SU-DHL-6 (cell line): Measurements from ENCODE around the gene SKIL.
A peak's percentile ranks its signal among the peaks of the same experiment; 100 is the strongest.

Experiments
- H2AFZ ChIP-seq: fragments of 200-600 bp; sonication (generic); 2 replicates; pipeline ENCODE4 v1.6.1; 2014; ENCODE audit warnings: low read depth, mild to moderate bottlenecking, moderate library complexity, mixed read lengths, antibody characterized with exemption, low read length; ENCODE audit not compliant: severe bottlenecking
- H3F3A ChIP-seq: fragments of 200-600 bp; shearing (Covaris generic); 2 replicates; pipeline ENCODE4 v1.6.0; 2016; ENCODE audit warnings: antibody characterized with exemption, mild to moderate bottlenecking; ENCODE audit not compliant: insufficient read depth
- H3K27ac ChIP-seq: fragments of 200-600 bp; sonication (generic); 2 replicates; pipeline ENCODE4 v1.5.1; 2016; ENCODE audit warnings: low read depth, mild to moderate bottlenecking, low read length, moderate library complexity, mixed read lengths
- H3K27me3 ChIP-seq: fragments of 200-600 bp; sonication (generic), shearing (Covaris generic); 2 replicates; pipeline ENCODE4 v1.6.0; 2014; ENCODE audit warnings: mild to moderate bottlenecking, low read length
- H3K36me3 ChIP-seq: fragments of 200-600 bp; sonication (generic); 2 replicates; pipeline ENCODE4 v1.6.1; 2014; ENCODE audit warnings: mild to moderate bottlenecking, low read length, mixed read lengths
- H3K4me2 ChIP-seq: fragments of 300-600, 200-600 bp; shearing (Covaris generic), sonication (generic); 2 replicates; pipeline ENCODE4 v1.6.0; 2014; ENCODE audit warnings: low read length, low read depth, mild to moderate bottlenecking; ENCODE audit not compliant: poor library complexity, severe bottlenecking
- H3K4me3 ChIP-seq: fragments of 200-600 bp; sonication (generic); 2 replicates; pipeline ENCODE4 v1.5.1; 2014; ENCODE audit warnings: antibody characterized with exemption, low read length, mild to moderate bottlenecking, mixed read lengths; ENCODE audit not compliant: insufficient read depth, poor library complexity, severe bottlenecking
- H3K79me2 ChIP-seq: fragments of 200-600 bp; sonication (generic); 2 replicates; pipeline ENCODE4 v1.6.1; 2014; ENCODE audit warnings: mild to moderate bottlenecking, low read length, moderate library complexity; ENCODE audit not compliant: insufficient read depth
- H3K9ac ChIP-seq: fragments of 200-600 bp; sonication (generic); 2 replicates; pipeline ENCODE4 v1.7.0; 2014; ENCODE audit warnings: mild to moderate bottlenecking, low read length
- H3K9me2 ChIP-seq: fragments of 200-600 bp; sonication (generic); replicated peaks from 2 replicates; pipeline ENCODE4 v1.6.1; 2014; ENCODE audit warnings: low read length; ENCODE audit not compliant: insufficient read depth
- H3K9me3 ChIP-seq: fragments of 200-600 bp; sonication (generic); 2 replicates; pipeline ENCODE4 v1.6.1; 2014; ENCODE audit warnings: low read length, mixed read lengths; ENCODE audit not compliant: insufficient read depth
- H4K20me1 ChIP-seq: fragments of 200-600 bp; sonication (generic); 2 replicates; pipeline ENCODE4 v1.6.1; 2014; ENCODE audit warnings: low read depth, mild to moderate bottlenecking, antibody characterized with exemption, low read length, moderate library complexity, mixed read lengths
- EZH2phosphoT487 ChIP-seq: fragments of 200-600 bp; sonication (generic), shearing (Covaris generic); conservative IDR thresholded peaks from 2 replicates; pipeline ENCODE4 v1.6.1; 2018; ENCODE audit warnings: mild to moderate bottlenecking, antibody characterized with exemption, low read length, moderate library complexity, mixed read lengths
- TF ChIP-seq, protein P1 (sequence below): fragments of 200-600 bp; sonication (generic); IDR thresholded peaks from one replicate; pipeline ENCODE4 v1.5.1; 2017; ENCODE audit warnings: antibody characterized with exemption, mild to moderate bottlenecking, low read length, moderate library complexity; ENCODE audit not compliant: insufficient read depth, poor library complexity, severe bottlenecking

Gene SKIL

DNA sequence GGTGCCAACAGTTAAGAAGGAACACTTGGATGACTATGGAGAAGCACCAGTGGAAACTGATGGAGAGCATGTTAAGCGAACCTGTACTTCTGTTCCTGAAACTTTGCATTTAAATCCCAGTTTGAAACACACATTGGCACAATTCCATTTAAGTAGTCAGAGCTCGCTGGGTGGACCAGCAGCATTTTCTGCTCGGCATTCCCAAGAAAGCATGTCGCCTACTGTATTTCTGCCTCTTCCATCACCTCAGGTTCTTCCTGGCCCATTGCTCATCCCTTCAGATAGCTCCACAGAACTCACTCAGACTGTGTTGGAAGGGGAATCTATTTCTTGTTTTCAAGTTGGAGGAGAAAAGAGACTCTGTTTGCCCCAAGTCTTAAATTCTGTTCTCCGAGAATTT, 3.0 kb downstream of the SKIL start:
- Histone ChIP-seq H3F3A (peaks cover 43% of the 10 kb centered on the region), H3K27me3 (no peaks in the 10 kb centered on the region), H3K9ac (no peak overlapping the region), H3K9me2 (no peaks in the 10 kb centered on the region), H3K9me3 (no peaks in the 10 kb centered on the region), H2AFZ (no peak overlapping the region), H3K36me3 (peaks cover 18% of the 10 kb centered on the region; the same call in 1 of the 2 replicates), H3K79me2 (peaks cover 78% of the 10 kb centered on the region), H3K4me3 (peak overlapping the region; percentile 5), H3K4me2 (peak overlapping the region; percentile 60), H4K20me1 (no peaks in the 10 kb centered on the region; the same call in 1 of the 2 replicates), H3K27ac (no peak overlapping the region)
- TF ChIP-seq, protein P1, sequence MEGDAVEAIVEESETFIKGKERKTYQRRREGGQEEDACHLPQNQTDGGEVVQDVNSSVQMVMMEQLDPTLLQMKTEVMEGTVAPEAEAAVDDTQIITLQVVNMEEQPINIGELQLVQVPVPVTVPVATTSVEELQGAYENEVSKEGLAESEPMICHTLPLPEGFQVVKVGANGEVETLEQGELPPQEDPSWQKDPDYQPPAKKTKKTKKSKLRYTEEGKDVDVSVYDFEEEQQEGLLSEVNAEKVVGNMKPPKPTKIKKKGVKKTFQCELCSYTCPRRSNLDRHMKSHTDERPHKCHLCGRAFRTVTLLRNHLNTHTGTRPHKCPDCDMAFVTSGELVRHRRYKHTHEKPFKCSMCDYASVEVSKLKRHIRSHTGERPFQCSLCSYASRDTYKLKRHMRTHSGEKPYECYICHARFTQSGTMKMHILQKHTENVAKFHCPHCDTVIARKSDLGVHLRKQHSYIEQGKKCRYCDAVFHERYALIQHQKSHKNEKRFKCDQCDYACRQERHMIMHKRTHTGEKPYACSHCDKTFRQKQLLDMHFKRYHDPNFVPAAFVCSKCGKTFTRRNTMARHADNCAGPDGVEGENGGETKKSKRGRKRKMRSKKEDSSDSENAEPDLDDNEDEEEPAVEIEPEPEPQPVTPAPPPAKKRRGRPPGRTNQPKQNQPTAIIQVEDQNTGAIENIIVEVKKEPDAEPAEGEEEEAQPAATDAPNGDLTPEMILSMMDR, result no peak
- no peak for TF ChIP-seq EZH2phosphoT487

DNA sequence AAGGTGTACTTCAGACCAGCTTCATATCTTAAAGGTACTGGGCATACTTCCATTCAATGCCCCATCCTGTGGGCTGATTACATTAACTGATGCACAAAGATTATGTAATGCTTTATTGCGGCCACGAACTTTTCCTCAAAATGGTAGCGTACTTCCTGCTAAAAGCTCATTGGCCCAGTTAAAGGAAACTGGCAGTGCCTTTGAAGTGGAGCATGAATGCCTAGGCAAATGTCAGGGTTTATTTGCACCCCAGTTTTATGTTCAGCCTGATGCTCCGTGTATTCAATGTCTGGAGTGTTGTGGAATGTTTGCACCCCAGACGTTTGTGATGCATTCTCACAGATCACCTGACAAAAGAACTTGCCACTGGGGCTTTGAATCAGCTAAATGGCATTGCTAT, 3.4 kb downstream of the SKIL start:
- TF ChIP-seq EZH2phosphoT487, result no peak
- TF ChIP-seq, protein P1, result no peak
- no peaks in the 10 kb centered on the region for H3K9me2 ChIP-seq
- H3K27me3 ChIP-seq, result no peaks in the 10 kb centered on the region
- H3K9me3 ChIP-seq, result no peaks in the 10 kb centered on the region
- peaks cover 83% of the 10 kb centered on the region for H3K79me2 ChIP-seq
- H3K36me3 ChIP-seq, result peaks cover 18% of the 10 kb centered on the region; the same call in 1 of the 2 replicates
- peak overlapping the region; percentile 60 for H3K4me2 ChIP-seq
- no peak overlapping the region for H3K9ac ChIP-seq
- H3F3A ChIP-seq, result peaks cover 40% of the 10 kb centered on the region
- no peak overlapping the region for H2AFZ ChIP-seq
- H3K27ac ChIP-seq, result peak overlapping the region; percentile 29; the same call in 1 of the 2 replicates
- H4K20me1 ChIP-seq, result no peaks in the 10 kb centered on the region; the same call in 1 of the 2 replicates
- H3K4me3 ChIP-seq, result peak overlapping the region; percentile 5

DNA sequence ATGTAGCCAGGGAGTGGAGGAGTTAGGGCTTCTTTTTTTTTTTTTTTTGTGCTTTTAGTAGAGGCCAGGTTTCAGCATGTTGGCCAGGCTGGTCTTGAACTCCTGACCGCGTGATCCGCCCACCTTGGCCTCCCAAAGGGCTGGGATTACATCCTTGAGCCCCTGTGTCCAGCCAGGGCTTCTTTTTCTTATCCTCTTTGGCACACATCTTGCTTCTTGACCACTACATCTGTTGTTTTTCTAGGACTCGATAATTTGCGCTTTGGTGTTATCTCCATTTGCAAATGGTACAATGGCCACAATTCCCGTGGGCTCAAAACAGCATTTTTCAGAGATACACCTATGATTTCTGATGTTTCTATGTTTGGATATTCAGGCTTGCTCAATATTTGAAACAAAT, 4.2 kb downstream of the SKIL start:
- Histone ChIP-seq H3F3A (peaks cover 33% of the 10 kb centered on the region), H3K9me2 (no peaks in the 10 kb centered on the region), H3K27me3 (no peaks in the 10 kb centered on the region), H3K9me3 (no peaks in the 10 kb centered on the region), H3K9ac (no peak overlapping the region), H3K79me2 (peaks cover 91% of the 10 kb centered on the region), H3K36me3 (peaks cover 18% of the 10 kb centered on the region; the same call in 1 of the 2 replicates), H3K4me2 (peak overlapping the region; percentile 60), H4K20me1 (no peaks in the 10 kb centered on the region; the same call in 1 of the 2 replicates), H2AFZ (no peak overlapping the region), H3K4me3 (peak overlapping the region; percentile 5), H3K27ac (peak overlapping the region; percentile 29; the same call in 1 of the 2 replicates)
- no peak for TF ChIP-seq EZH2phosphoT487
- TF ChIP-seq, protein P1, result no peak
